Thymus (tissue), 11 donors: ENCODE data around the gene ITPRID2. TPM values are rescaled to one million over a fixed set of nuclear protein-coding genes. Genes with fewer than 3 reads are reported as not detected.

Source experiments
- DNase-seq, 9 donors: peaks; one replicate each; pipeline ENCODE4 v3.0.0-alpha.2; 2013; ENCODE audit warnings: low spot score in 9 of 9, low read depth in 6 of 9, missing footprints in 1 of 9
- H3K27ac ChIP-seq, 2 donors: one replicate each; pipeline ENCODE4 v1.5.1; 2013; ENCODE audit warnings: control low read depth in 1 of 2, low read depth in 1 of 2, low read length in 1 of 2, mild to moderate bottlenecking in 1 of 2, moderate library complexity in 1 of 2
- H3K27me3 ChIP-seq, 2 donors: one replicate each; pipeline ENCODE4 v1.5.1; 2013; ENCODE audit warnings: low read length in 1 of 2; ENCODE audit not compliant: control insufficient read depth in 2 of 2, insufficient read depth in 1 of 2
- H3K36me3 ChIP-seq, 2 donors: one replicate each; pipeline ENCODE4 v1.5.1; 2013; ENCODE audit warnings: low read length in 1 of 2, mild to moderate bottlenecking in 1 of 2, moderate library complexity in 1 of 2; ENCODE audit not compliant: control insufficient read depth in 2 of 2, insufficient read depth in 2 of 2
- H3K4me1 ChIP-seq, 2 donors: one replicate each; pipeline ENCODE4 v1.5.1; 2013; ENCODE audit warnings: low read length in 2 of 2; ENCODE audit not compliant: control insufficient read depth in 2 of 2, insufficient read depth in 2 of 2
- H3K4me3 ChIP-seq, 2 donors: one replicate each; pipeline ENCODE4 v1.5.1; 2013; ENCODE audit warnings: low read length in 2 of 2, control low read depth in 1 of 2, mild to moderate bottlenecking in 1 of 2
- H3K9me3 ChIP-seq, 2 donors: one replicate each; pipeline ENCODE4 v1.5.1; 2013; ENCODE audit warnings: low read length in 1 of 2, mild to moderate bottlenecking in 1 of 2; ENCODE audit not compliant: control insufficient read depth in 2 of 2, insufficient read depth in 1 of 2
- WGBS: extraction: QIAGEN DNeasy Blood & Tissue Kit; methylation state at CpG from one replicate; pipeline ENCODE4 v1.1.7; 2013; 5-methylcytosine and 5-hydroxymethylcytosine counted together
- polyA plus RNA-seq: library from polyadenylated mRNA; stranded (reverse); fragments of 200-250 nt; gene quantifications from one replicate; pipeline ENCODE4 v1.2.3, GENCODE V29; 2013
- total RNA-seq: library from RNA; stranded (reverse); fragments of 120-200 nt; gene quantifications from one replicate; pipeline ENCODE4 v1.2.4, GENCODE V29; 2013
- donor health status: healthy.

Gene ITPRID2
- total and polyA plus RNA-seq, 2 donors = 57.0 to 60.2 TPM

DNA sequence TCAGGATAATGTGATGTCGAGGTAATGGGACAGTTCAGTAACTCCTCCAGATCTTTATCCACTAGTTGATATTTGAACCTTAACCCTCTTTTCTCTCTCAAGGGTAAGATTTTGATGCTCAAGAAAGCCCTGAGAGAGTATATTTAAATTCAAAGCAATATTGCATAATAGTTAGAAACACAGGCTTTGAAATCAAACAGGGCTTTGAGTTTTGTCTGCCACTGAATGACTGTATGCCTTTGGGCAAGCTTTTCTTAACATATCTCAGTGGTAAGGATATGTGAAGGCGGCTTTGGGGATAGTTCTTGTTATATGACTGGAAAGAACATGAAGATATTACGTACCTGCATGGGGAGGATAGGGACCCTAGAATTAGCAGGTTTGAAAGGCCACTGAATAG, 11.1 kb downstream of the ITPRID2 start:
- no peaks in the 10 kb centered on the region for H3K27me3 ChIP-seq
- WGBS = 78% methylated on average over 3 of the region's 3 CpGs
- no peak overlapping the region for H3K27ac ChIP-seq
- no peak overlapping the region for H3K4me3 ChIP-seq
- no peaks in the 10 kb centered on the region for H3K9me3 ChIP-seq
- peaks cover 21 to 72% of the 10 kb centered on the region in 2 donors for H3K36me3 ChIP-seq
- H3K4me1 ChIP-seq = peaks cover 0 to 3% of the 10 kb centered on the region in 2 donors
- no peak for DNase-seq

DNA sequence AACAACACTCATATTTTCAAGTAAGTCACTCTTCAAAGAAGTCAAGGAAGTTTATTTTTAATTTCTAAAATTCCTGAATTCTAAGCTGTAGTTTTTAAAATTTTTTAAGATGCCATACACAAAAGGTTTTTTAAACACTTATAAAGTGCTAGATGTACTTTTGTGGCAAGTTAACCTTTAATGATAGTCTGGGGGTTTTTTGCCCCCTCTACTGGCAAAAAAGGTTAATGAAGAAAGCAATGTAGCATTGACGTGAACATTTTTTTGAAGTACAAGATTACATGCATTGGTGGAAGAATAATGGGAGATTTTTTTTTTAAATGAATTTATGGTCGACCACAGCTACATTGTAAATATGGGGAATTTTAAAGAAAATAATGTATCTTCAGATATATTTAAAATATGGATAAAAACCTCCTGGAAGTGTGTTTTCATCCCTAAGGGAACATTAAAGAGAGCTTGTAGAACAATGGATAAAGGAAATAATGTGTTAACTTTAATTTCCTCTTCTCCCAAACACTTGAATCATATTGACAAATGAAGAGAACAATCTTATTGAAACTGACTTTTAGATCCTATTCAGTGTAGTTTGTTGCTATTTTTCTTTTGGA, 12.6 kb downstream of the ITPRID2 start:
- WGBS = 20% methylated on average over 2 of the region's 2 CpGs
- DNase-seq = peak in 8 of 9 donors; percentile 29 to 87 (median 56)
- Histone ChIP-seq H3K4me3 (no peak overlapping the region), H3K36me3 (peaks cover 21 to 75% of the 10 kb centered on the region in 2 donors), H3K4me1 (peaks cover 0 to 3% of the 10 kb centered on the region in 2 donors), H3K27ac (peak overlapping the region in 1 of 2 donors; percentile 0), H3K9me3 (no peaks in the 10 kb centered on the region), H3K27me3 (no peaks in the 10 kb centered on the region)

DNA sequence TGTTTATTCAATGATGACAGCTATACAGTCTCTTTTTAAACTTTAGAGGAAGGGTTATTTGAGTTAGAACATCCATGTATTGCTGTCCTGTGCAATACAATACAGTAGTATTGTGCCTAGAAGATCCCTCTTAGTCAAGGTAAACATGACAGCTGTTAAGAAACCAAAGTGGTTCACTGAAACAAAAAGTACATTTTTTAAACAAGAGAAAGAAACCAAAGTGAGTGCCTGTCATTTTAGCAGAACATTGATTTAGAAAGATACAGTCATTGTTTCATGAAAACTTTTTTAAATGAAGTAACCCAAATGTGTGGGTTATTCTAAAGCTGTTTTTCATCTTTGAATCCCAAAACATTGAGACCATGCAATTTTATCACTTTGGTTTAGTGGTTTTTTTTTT, 15.5 kb downstream of the ITPRID2 start:
- Histone ChIP-seq H3K9me3 (no peaks in the 10 kb centered on the region), H3K4me1 (no peaks in the 10 kb centered on the region), H3K27me3 (no peaks in the 10 kb centered on the region), H3K4me3 (no peak overlapping the region), H3K36me3 (peaks cover 13 to 65% of the 10 kb centered on the region in 2 donors), H3K27ac (no peak overlapping the region)
- DNase-seq = no peak

DNA sequence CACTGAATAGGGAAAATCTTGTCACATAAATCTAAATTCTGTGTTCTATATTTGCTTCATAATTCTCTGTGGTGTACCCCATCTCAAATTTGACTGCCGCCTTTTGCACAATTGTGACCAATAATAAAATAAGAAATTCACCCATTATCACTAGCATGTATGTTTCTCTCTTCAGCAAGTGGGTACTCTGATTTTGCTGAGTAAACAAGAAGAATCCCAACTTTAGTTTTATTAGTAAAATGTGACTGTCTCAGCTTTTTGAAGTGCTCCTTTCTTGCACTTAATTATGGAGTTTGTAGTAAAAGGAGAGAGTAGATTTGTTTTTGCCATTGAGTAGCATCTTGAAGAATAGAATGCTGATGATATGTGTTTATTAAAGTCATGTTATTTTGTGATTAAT, 16.1 kb downstream of the ITPRID2 start:
- H3K27ac ChIP-seq = no peak overlapping the region

DNA sequence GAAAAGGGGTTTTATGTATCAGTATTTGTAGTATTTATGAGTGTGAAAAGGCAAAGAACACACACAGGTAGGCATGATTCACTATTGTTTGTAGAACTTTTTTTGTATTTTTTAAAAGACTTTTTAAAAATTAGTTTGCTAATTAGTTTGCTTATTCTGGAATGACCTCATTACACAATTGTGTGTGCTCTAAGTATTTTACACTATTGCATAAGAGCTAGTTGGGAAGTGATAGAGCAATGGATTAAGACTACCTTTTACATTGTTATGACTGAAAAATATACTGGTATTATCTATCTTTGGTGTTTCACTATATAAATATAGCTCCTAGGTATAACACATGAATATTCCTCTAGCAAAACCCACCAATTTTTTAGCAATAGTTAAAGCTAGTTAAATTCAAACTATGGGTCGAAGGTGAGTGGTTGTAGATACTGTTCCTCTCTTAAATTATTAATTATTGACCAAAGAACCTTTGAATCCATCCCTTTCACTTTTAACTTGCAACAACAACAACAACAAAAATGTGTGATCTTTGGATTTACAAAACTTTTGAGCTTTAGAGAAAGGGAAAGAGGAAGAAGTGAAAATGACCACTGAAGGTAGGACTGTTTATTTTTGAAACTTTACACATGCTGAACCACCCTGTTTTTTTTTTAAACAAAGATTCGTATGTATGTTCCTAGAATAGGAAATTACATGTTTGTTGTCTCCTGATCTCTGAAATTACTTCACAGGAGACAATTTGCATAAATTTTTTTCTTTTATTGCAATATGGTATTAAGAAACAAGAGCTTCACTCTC, 18.7 kb downstream of the ITPRID2 start:
- 87% methylated on average over 2 of the region's 2 CpGs for WGBS
- DNase-seq = no peak
- Histone ChIP-seq H3K4me3 (no peak overlapping the region), H3K4me1 (no peaks in the 10 kb centered on the region), H3K27ac (no peak overlapping the region), H3K27me3 (no peaks in the 10 kb centered on the region), H3K9me3 (no peaks in the 10 kb centered on the region), H3K36me3 (peaks cover 4 to 71% of the 10 kb centered on the region in 2 donors)

More for the DNA sequence above, 16.1 kb downstream of the ITPRID2 start:
- DNase-seq = no peak
- Histone ChIP-seq H3K27me3 (no peaks in the 10 kb centered on the region), H3K36me3 (peaks cover 10 to 62% of the 10 kb centered on the region in 2 donors), H3K9me3 (no peaks in the 10 kb centered on the region), H3K4me3 (no peak overlapping the region), H3K4me1 (no peaks in the 10 kb centered on the region)
- WGBS = 99% methylated on average over 1 of the region's 1 CpG

DNA sequence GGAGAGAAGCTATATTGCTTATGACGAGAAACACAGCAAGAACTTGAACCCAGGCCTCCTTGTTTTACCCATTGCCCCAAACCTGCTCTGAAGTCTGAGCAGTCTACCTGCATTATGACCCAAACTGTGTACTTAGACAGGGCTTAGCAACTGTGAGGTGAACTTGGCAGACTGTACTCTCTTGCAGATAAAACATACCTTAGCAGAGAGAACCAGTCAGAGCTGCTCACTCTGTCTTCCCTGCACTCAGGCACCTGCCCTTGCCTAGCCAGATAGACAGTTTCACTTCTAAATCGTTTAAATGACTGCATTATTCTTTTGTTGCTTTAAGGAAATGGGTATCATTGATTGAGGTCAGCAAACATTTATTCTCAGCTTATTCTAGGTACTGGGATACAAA, 20.3 kb downstream of the ITPRID2 start:
- H3K27me3 ChIP-seq = no peaks in the 10 kb centered on the region
- WGBS = 50% methylated on average over 2 of the region's 2 CpGs
- H3K36me3 ChIP-seq = peaks cover 15 to 78% of the 10 kb centered on the region in 2 donors
- H3K4me3 ChIP-seq = no peak overlapping the region
- H3K9me3 ChIP-seq = no peaks in the 10 kb centered on the region
- no peak overlapping the region for H3K27ac ChIP-seq
- DNase-seq = no peak
- H3K4me1 ChIP-seq = no peaks in the 10 kb centered on the region

DNA sequence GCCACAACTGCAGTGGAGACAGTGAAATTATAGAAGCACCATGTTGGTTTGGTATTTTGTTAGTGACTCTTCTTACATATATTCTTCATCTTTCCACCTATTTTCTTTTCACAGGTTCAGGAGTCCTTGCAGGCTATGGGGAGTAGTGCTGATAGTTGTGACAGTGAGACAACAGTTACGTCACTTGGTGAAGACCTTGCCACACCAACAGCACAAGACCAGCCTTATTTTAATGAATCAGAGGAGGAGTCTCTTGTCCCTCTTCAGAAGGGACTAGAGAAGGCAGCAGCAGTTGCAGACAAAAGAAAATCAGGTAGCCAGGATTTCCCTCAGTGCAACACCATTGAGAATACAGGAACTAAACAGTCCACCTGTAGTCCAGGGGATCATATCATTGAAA, 23.6 kb downstream of the ITPRID2 start:
- no peaks in the 10 kb centered on the region for H3K9me3 ChIP-seq
- H3K36me3 ChIP-seq = peaks cover 25 to 79% of the 10 kb centered on the region in 2 donors
- no peak for DNase-seq
- H3K27ac ChIP-seq = no peak overlapping the region
- no peak overlapping the region for H3K4me3 ChIP-seq
- no peaks in the 10 kb centered on the region for H3K27me3 ChIP-seq
- 100% methylated on average over 1 of the region's 1 CpG for WGBS
- no peaks in the 10 kb centered on the region for H3K4me1 ChIP-seq

DNA sequence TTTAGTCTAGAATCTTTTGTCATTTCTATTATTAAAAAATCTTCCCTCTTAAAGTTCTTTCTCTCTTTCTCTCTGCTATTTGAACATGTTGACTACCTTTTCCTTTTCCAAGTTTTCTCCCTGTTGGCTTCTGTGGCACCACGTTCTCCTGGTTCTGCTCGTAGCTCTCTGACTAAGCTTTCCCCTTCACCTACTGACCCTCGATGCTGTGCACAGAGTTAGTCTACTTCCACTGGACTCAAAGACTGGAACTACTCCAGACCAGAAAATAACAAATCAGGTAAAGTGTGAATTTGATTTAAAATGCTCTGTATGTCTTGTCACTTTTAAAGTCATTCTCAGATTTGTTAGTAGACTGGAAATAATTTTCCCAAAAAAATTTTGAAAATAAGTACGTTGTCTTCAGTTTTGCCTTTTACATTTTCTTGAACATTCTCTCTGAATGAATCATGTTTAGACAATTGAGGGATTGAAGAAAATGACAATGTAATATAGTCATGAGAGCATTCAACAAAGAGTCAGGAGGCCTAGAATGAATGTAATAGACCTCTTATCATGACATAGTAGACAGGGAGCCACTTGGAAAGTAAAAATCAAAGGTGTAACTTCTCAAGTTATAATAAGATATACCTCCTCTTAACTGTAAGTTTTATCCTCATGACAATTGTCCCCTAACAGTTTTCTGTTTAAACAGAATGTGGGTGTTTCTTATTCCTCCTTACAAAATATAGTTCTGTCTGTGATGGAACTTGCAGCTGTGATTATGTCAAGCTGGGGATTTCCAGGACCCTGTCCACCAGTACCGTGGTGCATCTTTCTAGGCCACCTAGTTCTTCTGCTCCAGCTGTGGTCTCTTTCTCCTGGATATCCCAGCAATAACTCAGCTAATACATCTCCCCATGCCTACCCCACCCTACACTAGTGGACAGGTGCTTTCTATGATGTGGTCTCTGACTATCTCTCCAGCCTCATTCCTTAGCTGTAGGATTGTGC, 25.5 kb downstream of the ITPRID2 start:
- no peaks in the 10 kb centered on the region for H3K27me3 ChIP-seq
- peaks cover 33 to 83% of the 10 kb centered on the region in 2 donors for H3K36me3 ChIP-seq
- no peak overlapping the region for H3K27ac ChIP-seq
- no peaks in the 10 kb centered on the region for H3K4me1 ChIP-seq
- no peak overlapping the region for H3K4me3 ChIP-seq
- no peak for DNase-seq
- WGBS = 97% methylated on average over 5 of the region's 5 CpGs
- no peaks in the 10 kb centered on the region for H3K9me3 ChIP-seq
